Gastroesophageal sphincter (tissue), 4 donors: ENCODE data around the gene DSCAML1. TPM values are rescaled to one million over a fixed set of nuclear protein-coding genes. Genes with fewer than 3 reads are reported as not detected.

Source experiments
- ATAC-seq: fragments of 150-250 bp; one replicate; pipeline ENCODE4 v1.9.1; 2016; ENCODE audit warnings: mild to moderate bottlenecking, moderate library complexity
- H3K27ac ChIP-seq, 4 donors: fragments of 200-600 bp; sonication (generic) in 3 of 4; 1 replicate in 3 of 4; 2 replicates in 1 of 4; pipeline ENCODE4 v1.5.1; 2016 to 2019
- H3K27me3 ChIP-seq: fragments of 200-600 bp; sonication (generic); one replicate; pipeline ENCODE4 v1.5.1; 2019
- H3K36me3 ChIP-seq, 2 donors: fragments of 200-600 bp; sonication (generic); one replicate each; pipeline ENCODE4 v1.5.1; 2019; ENCODE audit warnings: control low read depth in 1 of 2
- H3K4me1 ChIP-seq, 3 donors: fragments of 200-600 bp; sonication (generic); 1 replicate in 2 of 3; 2 replicates in 1 of 3; pipeline ENCODE4 v1.5.1; 2016 to 2019; ENCODE audit warnings: control low read depth in 2 of 3
- H3K4me3 ChIP-seq, 2 donors: fragments of 200-600 bp; sonication (generic); one replicate each; pipeline ENCODE4 v1.5.1; 2019; ENCODE audit warnings: mild to moderate bottlenecking in 1 of 2, moderate library complexity in 1 of 2
- H3K9me3 ChIP-seq, 3 donors: fragments of 200-600 bp; sonication (generic); one replicate each; pipeline ENCODE4 v1.5.1; 2017 to 2019; ENCODE audit warnings: control low read depth in 2 of 3
- EP300 ChIP-seq: sonication (generic); formaldehyde crosslinking; IDR thresholded peaks from one replicate; pipeline ENCODE4 v1.6.1; 2017; ENCODE audit warnings: antibody characterized with exemption, mild to moderate bottlenecking
- POLR2A ChIP-seq, 2 donors: fragments of 450-650 bp; IDR thresholded peaks; one replicate each; pipeline ENCODE4 v1.6.1; 2017; ENCODE audit warnings: antibody characterized with exemption in 2 of 2, mild to moderate bottlenecking in 2 of 2, moderate library complexity in 1 of 2
- POLR2AphosphoS5 ChIP-seq: sonication (generic); formaldehyde crosslinking; IDR thresholded peaks from one replicate; pipeline ENCODE4 v1.6.1; 2017; ENCODE audit warnings: antibody characterized with exemption
- WGBS, 2 donors: methylation state at CpG; one replicate each; pipeline ENCODE4 v1.1.5; 2018; ENCODE audit warnings: low coverage in 1 of 2; 5-methylcytosine and 5-hydroxymethylcytosine counted together
- total RNA-seq, 4 donors: library from RNA; depleted of rRNA; stranded (reverse); fragments of >200 nt; gene quantifications; one replicate each; pipeline ENCODE4 v1.1.0, GENCODE V29; 2016
- TF ChIP-seq, protein P1 (sequence below), 4 experiments: fragments of 200-600 bp in 2 of 4; fragments of 450-650 bp in 2 of 4; sonication (generic) in 1 of 4; IDR thresholded peaks; one replicate each; pipeline ENCODE4 v1.5.1; 2017 to 2019; ENCODE audit warnings: antibody characterized with exemption in 4 of 4, mild to moderate bottlenecking in 2 of 4, moderate library complexity in 2 of 4

The DSCAML1 gene
- total RNA-seq, 4 donors from 2014 or later, result 0.35 to 2.5 (median 0.73) TPM

DNA sequence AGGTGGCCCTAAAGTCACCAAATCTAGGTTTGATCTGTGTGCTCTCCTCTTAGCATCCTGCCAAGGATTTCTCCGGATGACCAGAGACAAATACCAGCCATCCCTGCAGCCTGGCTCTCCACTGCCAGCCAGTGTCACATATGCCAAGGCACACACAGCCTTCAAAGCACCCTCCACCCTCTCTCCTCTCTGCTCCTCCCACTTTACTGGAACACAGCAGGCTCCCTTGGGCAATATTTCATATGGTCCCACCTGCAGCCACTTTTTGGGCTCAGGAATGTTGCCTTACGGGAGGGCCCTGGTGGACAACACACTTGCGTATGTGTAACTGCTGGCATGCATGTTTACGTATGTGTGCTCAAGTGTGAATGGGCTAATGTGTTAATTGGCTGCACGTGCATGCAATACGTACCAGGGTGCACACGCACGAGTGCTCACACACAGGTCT is 285.5 kb downstream of the DSCAML1 start:
- ATAC-seq, result no peak
- TF ChIP-seq EP300 (no peak), POLR2AphosphoS5 (no peak), POLR2A (IDR thresholded peaks at IDR 0.05) (no peak)
- TF ChIP-seq, protein P1, sequence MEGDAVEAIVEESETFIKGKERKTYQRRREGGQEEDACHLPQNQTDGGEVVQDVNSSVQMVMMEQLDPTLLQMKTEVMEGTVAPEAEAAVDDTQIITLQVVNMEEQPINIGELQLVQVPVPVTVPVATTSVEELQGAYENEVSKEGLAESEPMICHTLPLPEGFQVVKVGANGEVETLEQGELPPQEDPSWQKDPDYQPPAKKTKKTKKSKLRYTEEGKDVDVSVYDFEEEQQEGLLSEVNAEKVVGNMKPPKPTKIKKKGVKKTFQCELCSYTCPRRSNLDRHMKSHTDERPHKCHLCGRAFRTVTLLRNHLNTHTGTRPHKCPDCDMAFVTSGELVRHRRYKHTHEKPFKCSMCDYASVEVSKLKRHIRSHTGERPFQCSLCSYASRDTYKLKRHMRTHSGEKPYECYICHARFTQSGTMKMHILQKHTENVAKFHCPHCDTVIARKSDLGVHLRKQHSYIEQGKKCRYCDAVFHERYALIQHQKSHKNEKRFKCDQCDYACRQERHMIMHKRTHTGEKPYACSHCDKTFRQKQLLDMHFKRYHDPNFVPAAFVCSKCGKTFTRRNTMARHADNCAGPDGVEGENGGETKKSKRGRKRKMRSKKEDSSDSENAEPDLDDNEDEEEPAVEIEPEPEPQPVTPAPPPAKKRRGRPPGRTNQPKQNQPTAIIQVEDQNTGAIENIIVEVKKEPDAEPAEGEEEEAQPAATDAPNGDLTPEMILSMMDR (IDR thresholded peaks at IDR 0.05), result no peak
- H3K36me3 ChIP-seq, result peaks cover 0 to 6% of the 10 kb centered on the region in 2 donors

DNA sequence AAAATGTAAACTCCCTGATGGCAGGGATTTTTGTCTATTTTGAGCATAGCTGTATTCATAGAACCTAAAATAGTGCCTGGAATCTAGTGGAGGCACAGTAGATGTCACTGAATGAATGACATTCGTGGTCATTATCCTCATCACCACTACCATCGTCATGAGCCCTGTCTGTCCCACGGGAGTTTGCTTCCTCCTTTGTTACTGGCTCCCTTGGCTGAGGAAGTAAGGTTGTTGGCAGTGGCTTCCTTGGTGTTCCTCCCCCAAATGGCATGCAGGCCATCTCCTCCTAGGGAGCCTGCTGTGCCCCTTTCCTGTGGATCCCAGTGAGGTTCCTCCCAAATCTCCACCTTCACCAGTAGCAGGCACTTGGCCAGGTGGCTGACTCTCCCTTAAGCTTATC is 286.4 kb downstream of the DSCAML1 start:
- Histone ChIP-seq H3K27ac (no peak overlapping the region), H3K36me3 (no peaks in the 10 kb centered on the region), H3K4me1 (no peaks in the 10 kb centered on the region), H3K4me3 (no peak overlapping the region), H3K27me3 (peaks cover 16% of the 10 kb centered on the region), H3K9me3 (no peaks in the 10 kb centered on the region)
- TF ChIP-seq, protein P1 (IDR thresholded peaks at IDR 0.05), result no peak
- TF ChIP-seq POLR2AphosphoS5, result no peak
- TF ChIP-seq POLR2A (IDR thresholded peaks at IDR 0.05), result no peak
- WGBS, 2 donors, result 67 to 100% methylated on average over 1 to 2 of the region's 3 CpGs
- no peak for ATAC-seq

More for the DNA sequence above, 285.5 kb downstream of the DSCAML1 start:
- 65 to 90% methylated on average over 6 to 8 of the region's 8 CpGs for WGBS, 2 donors
- no peaks in the 10 kb centered on the region for H3K9me3 ChIP-seq
- H3K27ac ChIP-seq, result no peak overlapping the region
- H3K27me3 ChIP-seq, result peaks cover 22% of the 10 kb centered on the region
- H3K4me1 ChIP-seq, result no peaks in the 10 kb centered on the region
- H3K4me3 ChIP-seq, result no peak overlapping the region

DNA sequence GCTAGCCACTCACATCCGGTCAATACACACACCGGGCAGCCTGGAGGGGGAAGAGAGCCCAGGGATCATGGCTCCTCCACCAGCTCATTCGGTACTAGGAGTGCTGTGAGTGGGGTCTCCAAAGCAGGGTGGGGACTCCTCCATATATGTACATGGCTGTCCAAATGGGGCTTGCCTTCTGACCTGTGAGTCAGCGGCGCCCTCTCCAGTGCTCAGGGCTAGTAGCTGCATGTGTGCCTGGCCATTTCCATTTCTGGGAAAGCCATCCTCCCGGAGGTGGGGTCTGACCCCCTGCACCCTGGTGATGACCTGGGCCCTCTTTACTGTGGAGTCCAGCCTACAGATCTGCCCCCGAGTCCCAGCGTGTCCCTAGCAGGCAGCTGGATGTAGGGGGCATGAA is 287.5 kb downstream of the DSCAML1 start:
- TF ChIP-seq EP300 (no peak), POLR2AphosphoS5 (no peak), POLR2A (IDR thresholded peaks at IDR 0.05) (no peak)
- TF ChIP-seq, protein P1 (IDR thresholded peaks at IDR 0.05), result no peak
- H3K36me3 ChIP-seq, result no peaks in the 10 kb centered on the region
- no peak overlapping the region for H3K4me3 ChIP-seq
- WGBS, 2 donors, result no CpG with 5 or more reads among the region's 8 CpGs
- H3K4me1 ChIP-seq, result no peaks in the 10 kb centered on the region
- no peak for ATAC-seq
- no peaks in the 10 kb centered on the region for H3K9me3 ChIP-seq
- H3K27me3 ChIP-seq, result peaks cover 11% of the 10 kb centered on the region
- H3K27ac ChIP-seq, result no peak overlapping the region

DNA sequence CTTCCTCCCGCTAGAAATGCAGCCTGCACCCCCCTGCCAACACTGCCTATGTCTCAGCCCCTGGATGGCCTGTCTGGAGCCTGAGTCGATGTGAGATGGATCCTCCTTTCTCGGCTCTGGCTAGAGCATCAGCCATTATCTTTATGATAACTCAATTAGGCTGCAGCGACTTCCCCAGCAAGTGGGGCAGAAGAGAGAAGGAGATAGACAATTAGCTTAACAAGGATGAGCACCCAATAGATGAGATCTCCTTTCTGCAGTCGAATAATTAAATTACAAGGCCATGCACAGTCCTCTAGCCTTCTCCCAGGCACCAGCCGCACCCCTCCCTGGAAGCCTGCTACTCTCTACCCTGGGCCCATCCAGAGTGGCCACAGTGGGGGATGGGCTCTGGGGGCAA is 290.0 kb downstream of the DSCAML1 start:
- no CpG with 5 or more reads among the region's 6 CpGs for WGBS, 2 donors
- H3K4me1 ChIP-seq, result no peaks in the 10 kb centered on the region

More for the DNA sequence above, 290.0 kb downstream of the DSCAML1 start:
- H3K4me3 ChIP-seq, result no peak overlapping the region
- peaks cover 14% of the 10 kb centered on the region for H3K27me3 ChIP-seq
- peaks cover 0 to 8% of the 10 kb centered on the region in 2 donors for H3K36me3 ChIP-seq
- no peak for ATAC-seq
- no peaks in the 10 kb centered on the region for H3K9me3 ChIP-seq
- TF ChIP-seq POLR2AphosphoS5 (no peak), POLR2A (IDR thresholded peaks at IDR 0.05) (no peak), EP300 (no peak)
- TF ChIP-seq, protein P1 (IDR thresholded peaks at IDR 0.05), result no peak
- H3K27ac ChIP-seq, result no peak overlapping the region
